ENCODE results near the gene DIPK1C. TPM values are rescaled to one million over a fixed set of nuclear protein-coding genes. Genes with fewer than 3 reads are reported as not detected.

Gene DIPK1C
- total RNA-seq, 1 experiment from 2014 or later: not detected

DNA sequence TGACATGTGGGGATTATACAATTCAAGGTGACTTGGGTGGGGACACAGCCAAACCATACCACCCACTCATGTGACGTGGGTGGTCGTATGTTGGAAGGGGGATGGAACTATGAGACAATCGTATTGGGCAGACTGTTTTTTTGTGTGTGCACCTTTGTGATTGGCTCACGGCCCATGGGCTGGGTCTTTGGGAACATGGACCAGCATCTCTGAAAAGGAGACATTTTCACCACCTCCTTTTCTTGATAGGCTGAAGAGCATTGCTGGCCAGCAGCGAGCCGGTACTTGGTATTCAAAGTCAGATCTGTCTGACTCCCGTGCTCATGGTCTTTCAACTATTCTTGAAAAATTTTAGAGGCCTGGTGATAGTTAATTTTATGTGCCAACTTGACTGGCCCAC, 62.1 kb downstream of the DIPK1C start (continued):
- TF ChIP-seq, protein P1, sequence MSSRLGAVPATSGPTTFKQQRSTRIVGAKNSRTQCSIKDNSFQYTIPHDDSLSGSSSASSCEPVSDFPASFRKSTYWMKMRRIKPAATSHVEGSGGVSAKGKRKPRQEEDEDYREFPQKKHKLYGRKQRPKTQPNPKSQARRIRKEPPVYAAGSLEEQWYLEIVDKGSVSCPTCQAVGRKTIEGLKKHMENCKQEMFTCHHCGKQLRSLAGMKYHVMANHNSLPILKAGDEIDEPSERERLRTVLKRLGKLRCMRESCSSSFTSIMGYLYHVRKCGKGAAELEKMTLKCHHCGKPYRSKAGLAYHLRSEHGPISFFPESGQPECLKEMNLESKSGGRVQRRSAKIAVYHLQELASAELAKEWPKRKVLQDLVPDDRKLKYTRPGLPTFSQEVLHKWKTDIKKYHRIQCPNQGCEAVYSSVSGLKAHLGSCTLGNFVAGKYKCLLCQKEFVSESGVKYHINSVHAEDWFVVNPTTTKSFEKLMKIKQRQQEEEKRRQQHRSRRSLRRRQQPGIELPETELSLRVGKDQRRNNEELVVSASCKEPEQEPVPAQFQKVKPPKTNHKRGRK (CRISPR knock-in tag; IDR thresholded peaks at IDR 0.05; ENCODE audit: borderline replicate concordance): no peak
- TF ChIP-seq, protein P2, sequence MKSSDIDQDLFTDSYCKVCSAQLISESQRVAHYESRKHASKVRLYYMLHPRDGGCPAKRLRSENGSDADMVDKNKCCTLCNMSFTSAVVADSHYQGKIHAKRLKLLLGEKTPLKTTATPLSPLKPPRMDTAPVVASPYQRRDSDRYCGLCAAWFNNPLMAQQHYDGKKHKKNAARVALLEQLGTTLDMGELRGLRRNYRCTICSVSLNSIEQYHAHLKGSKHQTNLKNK (CRISPR knock-in tag; IDR thresholded peaks at IDR 0.05): no peak
- TF ChIP-seq GTF2I (CRISPR knock-in tag; conservative IDR thresholded peaks at IDR 0.05): no peak

DNA sequence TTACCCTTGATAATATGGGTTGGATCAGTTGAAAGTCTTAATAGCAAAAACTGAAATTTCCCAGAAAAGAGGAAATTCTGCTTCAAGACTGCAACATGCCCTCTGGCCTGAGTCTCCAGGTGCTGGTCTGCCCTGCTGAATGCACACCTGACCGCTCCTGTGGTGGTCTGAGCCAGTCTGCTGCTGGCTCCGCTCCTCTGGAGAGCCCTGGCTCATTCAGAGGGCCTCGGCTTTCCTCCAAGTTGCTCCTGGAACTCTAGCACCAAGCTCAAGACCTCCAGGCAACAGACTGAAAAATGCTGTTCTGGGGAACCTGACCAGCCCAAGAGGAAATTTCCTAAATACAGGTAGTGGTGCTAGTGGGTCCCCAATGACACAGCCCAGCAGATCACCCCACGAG, 64.8 kb downstream of the DIPK1C start:
- ATAC-seq (no peak), DNase-seq (ENCODE audit: low spot score) (no peak)
- Mint-ChIP-seq H3K4me3 (no peak overlapping the region), H3K9me3 (no peaks in the 10 kb centered on the region), H3K27ac (no peak overlapping the region), H3K36me3 (no peaks in the 10 kb centered on the region), H3K4me1 (0 out of 2 replicates have a peak, but pooled peaks cover 6% of the 10 kb centered on the region), H3K27me3 (ENCODE audit: low read depth) (no peaks in the 10 kb centered on the region; the same call in 1 of the 2 replicates)
- TF ChIP-seq ZNF219 (CRISPR knock-in tag; IDR thresholded peaks at IDR 0.05; ENCODE audit: borderline replicate concordance) (no peak), CREM (CRISPR knock-in tag; IDR thresholded peaks at IDR 0.05) (no peak), GRHL2 (CRISPR knock-in tag; IDR thresholded peaks at IDR 0.05; ENCODE audit: insufficient replicate concordance, severe bottlenecking) (no peak), ZNF121 (CRISPR knock-in tag; IDR thresholded peaks at IDR 0.05) (no peak), ZNF423 (CRISPR knock-in tag; IDR thresholded peaks at IDR 0.05) (no peak), ZNF263 (CRISPR knock-in tag; IDR thresholded peaks at IDR 0.05; ENCODE audit: low read depth) (no peak), NR1H2 (CRISPR knock-in tag; IDR thresholded peaks at IDR 0.05) (no peak), CREB1 (CRISPR knock-in tag; IDR thresholded peaks at IDR 0.05) (no peak), JUN (CRISPR knock-in tag; IDR thresholded peaks at IDR 0.05) (no peak), RELA (CRISPR knock-in tag; IDR thresholded peaks at IDR 0.05; ENCODE audit: borderline replicate concordance) (no peak)
- TF ChIP-seq, protein P2 (CRISPR knock-in tag; IDR thresholded peaks at IDR 0.05): no peak
- TF ChIP-seq, protein P3, sequence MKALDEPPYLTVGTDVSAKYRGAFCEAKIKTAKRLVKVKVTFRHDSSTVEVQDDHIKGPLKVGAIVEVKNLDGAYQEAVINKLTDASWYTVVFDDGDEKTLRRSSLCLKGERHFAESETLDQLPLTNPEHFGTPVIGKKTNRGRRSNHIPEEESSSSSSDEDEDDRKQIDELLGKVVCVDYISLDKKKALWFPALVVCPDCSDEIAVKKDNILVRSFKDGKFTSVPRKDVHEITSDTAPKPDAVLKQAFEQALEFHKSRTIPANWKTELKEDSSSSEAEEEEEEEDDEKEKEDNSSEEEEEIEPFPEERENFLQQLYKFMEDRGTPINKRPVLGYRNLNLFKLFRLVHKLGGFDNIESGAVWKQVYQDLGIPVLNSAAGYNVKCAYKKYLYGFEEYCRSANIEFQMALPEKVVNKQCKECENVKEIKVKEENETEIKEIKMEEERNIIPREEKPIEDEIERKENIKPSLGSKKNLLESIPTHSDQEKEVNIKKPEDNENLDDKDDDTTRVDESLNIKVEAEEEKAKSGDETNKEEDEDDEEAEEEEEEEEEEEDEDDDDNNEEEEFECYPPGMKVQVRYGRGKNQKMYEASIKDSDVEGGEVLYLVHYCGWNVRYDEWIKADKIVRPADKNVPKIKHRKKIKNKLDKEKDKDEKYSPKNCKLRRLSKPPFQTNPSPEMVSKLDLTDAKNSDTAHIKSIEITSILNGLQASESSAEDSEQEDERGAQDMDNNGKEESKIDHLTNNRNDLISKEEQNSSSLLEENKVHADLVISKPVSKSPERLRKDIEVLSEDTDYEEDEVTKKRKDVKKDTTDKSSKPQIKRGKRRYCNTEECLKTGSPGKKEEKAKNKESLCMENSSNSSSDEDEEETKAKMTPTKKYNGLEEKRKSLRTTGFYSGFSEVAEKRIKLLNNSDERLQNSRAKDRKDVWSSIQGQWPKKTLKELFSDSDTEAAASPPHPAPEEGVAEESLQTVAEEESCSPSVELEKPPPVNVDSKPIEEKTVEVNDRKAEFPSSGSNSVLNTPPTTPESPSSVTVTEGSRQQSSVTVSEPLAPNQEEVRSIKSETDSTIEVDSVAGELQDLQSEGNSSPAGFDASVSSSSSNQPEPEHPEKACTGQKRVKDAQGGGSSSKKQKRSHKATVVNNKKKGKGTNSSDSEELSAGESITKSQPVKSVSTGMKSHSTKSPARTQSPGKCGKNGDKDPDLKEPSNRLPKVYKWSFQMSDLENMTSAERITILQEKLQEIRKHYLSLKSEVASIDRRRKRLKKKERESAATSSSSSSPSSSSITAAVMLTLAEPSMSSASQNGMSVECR (CRISPR knock-in tag; IDR thresholded peaks at IDR 0.05; ENCODE audit: borderline replicate concordance): no peak
- TF ChIP-seq, protein P4, sequence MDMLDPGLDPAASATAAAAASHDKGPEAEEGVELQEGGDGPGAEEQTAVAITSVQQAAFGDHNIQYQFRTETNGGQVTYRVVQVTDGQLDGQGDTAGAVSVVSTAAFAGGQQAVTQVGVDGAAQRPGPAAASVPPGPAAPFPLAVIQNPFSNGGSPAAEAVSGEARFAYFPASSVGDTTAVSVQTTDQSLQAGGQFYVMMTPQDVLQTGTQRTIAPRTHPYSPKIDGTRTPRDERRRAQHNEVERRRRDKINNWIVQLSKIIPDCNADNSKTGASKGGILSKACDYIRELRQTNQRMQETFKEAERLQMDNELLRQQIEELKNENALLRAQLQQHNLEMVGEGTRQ (CRISPR knock-in tag; IDR thresholded peaks at IDR 0.05): no peak
- TF ChIP-seq, protein P5, sequence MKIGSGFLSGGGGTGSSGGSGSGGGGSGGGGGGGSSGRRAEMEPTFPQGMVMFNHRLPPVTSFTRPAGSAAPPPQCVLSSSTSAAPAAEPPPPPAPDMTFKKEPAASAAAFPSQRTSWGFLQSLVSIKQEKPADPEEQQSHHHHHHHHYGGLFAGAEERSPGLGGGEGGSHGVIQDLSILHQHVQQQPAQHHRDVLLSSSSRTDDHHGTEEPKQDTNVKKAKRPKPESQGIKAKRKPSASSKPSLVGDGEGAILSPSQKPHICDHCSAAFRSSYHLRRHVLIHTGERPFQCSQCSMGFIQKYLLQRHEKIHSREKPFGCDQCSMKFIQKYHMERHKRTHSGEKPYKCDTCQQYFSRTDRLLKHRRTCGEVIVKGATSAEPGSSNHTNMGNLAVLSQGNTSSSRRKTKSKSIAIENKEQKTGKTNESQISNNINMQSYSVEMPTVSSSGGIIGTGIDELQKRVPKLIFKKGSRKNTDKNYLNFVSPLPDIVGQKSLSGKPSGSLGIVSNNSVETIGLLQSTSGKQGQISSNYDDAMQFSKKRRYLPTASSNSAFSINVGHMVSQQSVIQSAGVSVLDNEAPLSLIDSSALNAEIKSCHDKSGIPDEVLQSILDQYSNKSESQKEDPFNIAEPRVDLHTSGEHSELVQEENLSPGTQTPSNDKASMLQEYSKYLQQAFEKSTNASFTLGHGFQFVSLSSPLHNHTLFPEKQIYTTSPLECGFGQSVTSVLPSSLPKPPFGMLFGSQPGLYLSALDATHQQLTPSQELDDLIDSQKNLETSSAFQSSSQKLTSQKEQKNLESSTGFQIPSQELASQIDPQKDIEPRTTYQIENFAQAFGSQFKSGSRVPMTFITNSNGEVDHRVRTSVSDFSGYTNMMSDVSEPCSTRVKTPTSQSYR (CRISPR knock-in tag; IDR thresholded peaks at IDR 0.05): no peak
- TF ChIP-seq, protein P6, sequence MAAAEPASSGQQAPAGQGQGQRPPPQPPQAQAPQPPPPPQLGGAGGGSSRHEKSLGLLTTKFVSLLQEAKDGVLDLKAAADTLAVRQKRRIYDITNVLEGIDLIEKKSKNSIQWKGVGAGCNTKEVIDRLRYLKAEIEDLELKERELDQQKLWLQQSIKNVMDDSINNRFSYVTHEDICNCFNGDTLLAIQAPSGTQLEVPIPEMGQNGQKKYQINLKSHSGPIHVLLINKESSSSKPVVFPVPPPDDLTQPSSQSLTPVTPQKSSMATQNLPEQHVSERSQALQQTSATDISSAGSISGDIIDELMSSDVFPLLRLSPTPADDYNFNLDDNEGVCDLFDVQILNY (CRISPR knock-in tag; IDR thresholded peaks at IDR 0.05): no peak
- TF ChIP-seq, protein P7, sequence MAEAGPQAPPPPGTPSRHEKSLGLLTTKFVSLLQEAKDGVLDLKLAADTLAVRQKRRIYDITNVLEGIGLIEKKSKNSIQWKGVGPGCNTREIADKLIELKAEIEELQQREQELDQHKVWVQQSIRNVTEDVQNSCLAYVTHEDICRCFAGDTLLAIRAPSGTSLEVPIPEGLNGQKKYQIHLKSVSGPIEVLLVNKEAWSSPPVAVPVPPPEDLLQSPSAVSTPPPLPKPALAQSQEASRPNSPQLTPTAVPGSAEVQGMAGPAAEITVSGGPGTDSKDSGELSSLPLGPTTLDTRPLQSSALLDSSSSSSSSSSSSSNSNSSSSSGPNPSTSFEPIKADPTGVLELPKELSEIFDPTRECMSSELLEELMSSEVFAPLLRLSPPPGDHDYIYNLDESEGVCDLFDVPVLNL (CRISPR knock-in tag; IDR thresholded peaks at IDR 0.05; ENCODE audit: borderline replicate concordance, low read depth): no peak
- POLR2A ChIA-PET: no interaction called here
- CTCF ChIA-PET: no interaction called here
